Nephron (organoid): ENCODE data around the gene KEL.
A peak's percentile ranks its signal among the peaks of the same experiment; 100 is the strongest.

ENCODE experiments used
- H3K27ac Mint-ChIP-seq, 3 experiments: 2 replicates each; pipeline ENCODE4 v1.8.0; 2020; ENCODE audit warnings: mixed read lengths in 3 of 3, mild to moderate bottlenecking in 2 of 3, moderate library complexity in 1 of 3
- H3K27me3 Mint-ChIP-seq: 2 replicates; pipeline ENCODE4 v1.8.0; 2021; ENCODE audit warnings: low read depth, mild to moderate bottlenecking, moderate library complexity, mixed read lengths
- H3K36me3 Mint-ChIP-seq: 2 replicates; pipeline ENCODE4 v1.8.0; 2020; ENCODE audit warnings: low read depth, mixed read lengths
- H3K4me1 Mint-ChIP-seq: 2 replicates; pipeline ENCODE4 v1.8.0; 2020; ENCODE audit warnings: mixed read lengths
- H3K4me3 Mint-ChIP-seq, 3 experiments: 2 replicates each; pipeline ENCODE4 v1.8.0; 2020; ENCODE audit warnings: mild to moderate bottlenecking in 3 of 3, mixed read lengths in 3 of 3, moderate library complexity in 2 of 3
- H3K9me3 Mint-ChIP-seq: 2 replicates; pipeline ENCODE4 v1.8.0; 2020; ENCODE audit warnings: mixed read lengths
- CTCF ChIP-seq, 3 experiments: fragments of 200-600 bp; sonication (generic); IDR thresholded peaks; one replicate each; pipeline ENCODE4 v1.5.0; 2021; ENCODE audit warnings: antibody characterized with exemption in 3 of 3; ENCODE audit not compliant: unreplicated experiment in 3 of 3

The KEL gene

GRCh38 chr7:142968229-142968628 lies 6.1 kb upstream of the KEL start:
- Mint-ChIP-seq H3K27ac (no peak overlapping the region), H3K36me3 (no peaks in the 10 kb centered on the region), H3K4me3 (no peak overlapping the region), H3K4me1 (no peaks in the 10 kb centered on the region), H3K9me3 (peaks cover 5% of the 10 kb centered on the region), H3K27me3 (peaks cover 10% of the 10 kb centered on the region)
- no peak for TF ChIP-seq CTCF (IDR thresholded peaks at IDR 0.05; ENCODE audit: unreplicated experiment in 3 of 3)

- H3K4me3 Mint-ChIP-seq, result no peak overlapping the region
- no peak overlapping the region for H3K27ac Mint-ChIP-seq
- H3K27me3 Mint-ChIP-seq, result peaks cover 5% of the 10 kb centered on the region
- no peaks in the 10 kb centered on the region for H3K36me3 Mint-ChIP-seq
- H3K9me3 Mint-ChIP-seq, result no peaks in the 10 kb centered on the region
- no peaks in the 10 kb centered on the region for H3K4me1 Mint-ChIP-seq
- TF ChIP-seq CTCF (IDR thresholded peaks at IDR 0.05; ENCODE audit: unreplicated experiment in 3 of 3), result no peak
Observed at GRCh38 chr7:142964502-142965246, 2.5 kb upstream of the KEL start.

GRCh38 chr7:142963993-142964392 lies 1.8 kb upstream of the KEL start:
- Mint-ChIP-seq H3K27me3 (peaks cover 5% of the 10 kb centered on the region), H3K9me3 (no peaks in the 10 kb centered on the region)

GRCh38 chr7:142962991-142963390 lies 828 bp upstream of the KEL start:
- H3K27me3 Mint-ChIP-seq, result peaks cover 5% of the 10 kb centered on the region
- no peak for TF ChIP-seq CTCF (IDR thresholded peaks at IDR 0.05; ENCODE audit: unreplicated experiment in 3 of 3)
- H3K4me3 Mint-ChIP-seq, result no peak overlapping the region
- H3K36me3 Mint-ChIP-seq, result no peaks in the 10 kb centered on the region
- H3K27ac Mint-ChIP-seq, result peak overlapping the region in 1 of 3 experiments; percentile 69
- H3K9me3 Mint-ChIP-seq, result no peaks in the 10 kb centered on the region
- H3K4me1 Mint-ChIP-seq, result no peaks in the 10 kb centered on the region

More at GRCh38 chr7:142963993-142964392, 1.8 kb upstream of the KEL start:
- Mint-ChIP-seq H3K4me3 (no peak overlapping the region), H3K36me3 (no peaks in the 10 kb centered on the region), H3K27ac (no peak overlapping the region), H3K4me1 (no peaks in the 10 kb centered on the region)
- no peak for TF ChIP-seq CTCF (IDR thresholded peaks at IDR 0.05; ENCODE audit: unreplicated experiment in 3 of 3)

GRCh38 chr7:142961595-142961972 lies 579 bp downstream of the KEL start:
- Mint-ChIP-seq H3K36me3 (no peaks in the 10 kb centered on the region), H3K9me3 (peaks cover under 1% of the 10 kb centered on the region), H3K4me3 (no peak overlapping the region), H3K27me3 (peaks cover 5% of the 10 kb centered on the region), H3K27ac (no peak overlapping the region), H3K4me1 (no peaks in the 10 kb centered on the region)
- no peak for TF ChIP-seq CTCF (IDR thresholded peaks at IDR 0.05; ENCODE audit: unreplicated experiment in 3 of 3)

- Mint-ChIP-seq H3K27ac (no peak overlapping the region), H3K4me3 (no peak overlapping the region), H3K36me3 (no peaks in the 10 kb centered on the region), H3K4me1 (no peaks in the 10 kb centered on the region), H3K9me3 (peaks cover 5% of the 10 kb centered on the region), H3K27me3 (peaks cover 5% of the 10 kb centered on the region)
- no peak for TF ChIP-seq CTCF (IDR thresholded peaks at IDR 0.05; ENCODE audit: unreplicated experiment in 3 of 3)
Observed at GRCh38 chr7:142960955-142961512, 1.1 kb downstream of the KEL start.
